SW480 (cell line): ENCODE results near the gene APOL5.
"Not testable (repeated sequence)": the region's sequence is repeated elsewhere in the genome, so short reads cannot be mapped to it uniquely, and the experiment has no call there.

Experiments
- DNase-seq: peaks from one replicate; pipeline ENCODE4 v3.0.0-alpha.2; 2016; ENCODE audit warnings: low spot score

Gene APOL5

GRCh38 chr22:35711336-35711735 is 6.3 kb upstream of the APOL5 start:
- no peak for DNase-seq

- DNase-seq: no peak
Measured at GRCh38 chr22:35712672-35713071, 5.0 kb upstream of the APOL5 start.

GRCh38 chr22:35719212-35719875 is 1.7 kb downstream of the APOL5 start:
- DNase-seq: peak; percentile 31

GRCh38 chr22:35721960-35722359 is 4.3 kb downstream of the APOL5 start:
- DNase-seq: no peak

- no peak for DNase-seq
Measured at GRCh38 chr22:35725521-35725920, 7.8 kb downstream of the APOL5 start.

GRCh38 chr22:35726398-35726797 is 8.7 kb downstream of the APOL5 start:
- DNase-seq: no peak

GRCh38 chr22:35726933-35727332 is 9.3 kb downstream of the APOL5 start:
- DNase-seq: no peak

GRCh38 chr22:35727436-35727835 is 9.8 kb downstream of the APOL5 start:
- DNase-seq: no peak

- no peak for DNase-seq
Measured at GRCh38 chr22:35728639-35729308, 11.1 kb downstream of the APOL5 start.

GRCh38 chr22:35729309-35729698 is 11.6 kb downstream of the APOL5 start:
- no peak for DNase-seq

- no peak for DNase-seq
Measured at GRCh38 chr22:35731321-35731720, 13.6 kb downstream of the APOL5 start.

- no peak for DNase-seq
Measured at GRCh38 chr22:35732116-35732515, 14.4 kb downstream of the APOL5 start.

GRCh38 chr22:35733036-35733435 is 15.4 kb downstream of the APOL5 start:
- DNase-seq: no peak

- DNase-seq: no peak
Measured at GRCh38 chr22:35733791-35734516, 16.3 kb downstream of the APOL5 start.

GRCh38 chr22:35734517-35734827 is 16.8 kb downstream of the APOL5 start:
- no peak for DNase-seq

- DNase-seq: no peak
Measured at GRCh38 chr22:35735542-35735941, 17.9 kb downstream of the APOL5 start.

GRCh38 chr22:35736166-35736565 is 18.5 kb downstream of the APOL5 start:
- no peak for DNase-seq

GRCh38 chr22:35736701-35737100 is 19.0 kb downstream of the APOL5 start:
- DNase-seq: no peak

GRCh38 chr22:35737886-35738285 is 20.2 kb downstream of the APOL5 start:
- DNase-seq: not testable (repeated sequence)

- no peak for DNase-seq
Measured at GRCh38 chr22:35739076-35739930, 21.6 kb downstream of the APOL5 start.

GRCh38 chr22:35739931-35740380 is 22.3 kb downstream of the APOL5 start:
- DNase-seq: no peak

GRCh38 chr22:35740616-35741015 is 22.9 kb downstream of the APOL5 start:
- no peak for DNase-seq
